GM21515 (cell line): ENCODE measurements around the gene ABTB1.
"Not testable (repeated sequence)": the region's sequence is repeated elsewhere in the genome, so short reads cannot be mapped to it uniquely, and the experiment has no call there.

Experiments
- ATAC-seq: cut with Tn5 transposase; IDR thresholded peaks from one replicate; pipeline ENCODE4 v1.9.1; 2021; ENCODE audit not compliant: unreplicated experiment

The ABTB1 gene

DNA sequence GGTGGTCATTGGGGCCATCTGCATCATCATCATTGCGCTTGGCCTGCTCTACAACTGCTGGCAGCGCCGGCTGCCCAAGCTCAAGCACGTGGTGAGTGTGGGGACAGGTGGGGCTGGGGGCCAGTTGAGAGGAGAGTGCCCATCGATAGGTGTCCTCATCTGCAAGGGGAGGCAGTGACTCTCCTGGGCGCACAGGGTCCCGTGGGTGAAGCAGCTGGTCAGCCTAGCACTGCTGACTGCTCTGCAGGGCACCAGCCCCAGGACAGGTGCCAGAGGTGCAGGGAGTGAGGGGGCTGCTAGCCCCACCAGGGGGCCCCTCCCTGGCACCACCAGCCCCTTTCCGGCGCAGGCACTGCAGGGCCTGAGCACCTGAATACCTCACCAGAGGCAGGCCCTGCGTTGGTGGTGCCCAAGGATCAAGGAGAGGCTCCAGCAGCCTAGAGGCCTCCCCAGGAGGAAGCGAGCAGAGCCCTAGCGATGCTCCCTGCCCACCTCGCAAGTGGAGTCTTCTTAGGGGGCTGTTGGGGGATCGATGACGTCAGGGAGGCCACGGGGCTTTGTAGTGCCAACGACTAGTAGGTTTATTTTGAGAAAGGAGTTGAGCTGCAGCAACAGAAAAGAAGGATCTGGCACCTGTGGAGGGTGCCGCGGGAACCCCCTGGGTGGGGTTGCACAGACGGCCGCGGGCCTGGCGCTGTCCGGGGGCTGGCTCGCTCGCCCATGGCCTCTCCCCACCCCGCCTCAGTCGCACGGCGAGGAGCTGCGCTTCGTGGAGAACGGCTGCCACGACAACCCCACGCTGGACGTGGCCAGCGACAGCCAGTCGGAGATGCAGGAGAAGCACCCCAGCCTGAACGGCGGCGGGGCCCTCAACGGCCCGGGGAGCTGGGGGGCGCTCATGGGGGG lies 976 bp upstream of the ABTB1 start:
- peak; percentile 20 for ATAC-seq

DNA sequence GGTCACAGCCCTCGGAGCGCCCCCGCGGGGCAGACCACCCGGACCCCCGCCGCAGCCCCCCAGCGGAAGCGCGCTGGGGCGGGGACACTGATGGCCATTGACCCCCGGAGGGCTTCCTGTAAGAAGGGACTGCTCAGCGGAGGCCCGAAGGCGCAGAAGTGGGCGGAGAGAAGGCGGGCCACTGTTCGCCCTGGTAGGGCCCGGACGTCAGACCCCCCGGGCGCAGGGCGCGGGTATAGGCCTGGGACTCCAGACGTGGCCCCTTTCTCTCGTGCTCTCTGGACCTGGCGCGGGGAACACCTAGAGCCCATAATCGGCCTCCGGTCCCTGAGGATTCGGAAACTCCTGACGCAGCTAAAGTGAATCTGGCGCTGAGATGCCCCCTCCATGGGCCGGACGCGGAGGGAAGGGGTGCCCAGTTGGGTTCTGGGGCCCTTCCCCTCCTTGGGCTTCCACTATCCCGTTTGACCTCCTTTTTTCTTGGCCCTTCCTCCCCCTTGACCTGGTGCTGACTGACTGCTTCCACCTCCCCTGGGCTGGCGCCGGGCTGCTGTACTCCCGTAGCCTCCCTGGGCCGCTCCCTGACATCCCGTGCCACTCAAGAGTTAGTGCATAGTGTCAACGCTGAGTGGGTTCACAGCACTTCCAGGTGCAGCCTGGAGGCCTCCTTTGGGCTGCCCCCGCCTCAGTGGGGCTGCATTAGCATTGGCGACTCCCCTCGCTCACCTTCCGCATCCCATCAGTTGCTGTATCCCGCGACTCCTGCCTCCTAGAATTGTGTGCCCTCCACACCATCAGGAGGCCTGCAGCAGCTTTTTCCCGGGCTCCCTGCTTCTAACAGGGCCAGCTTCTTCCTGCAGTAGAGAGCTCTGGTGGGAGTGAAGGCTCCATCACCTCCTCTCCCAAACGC lies 694 bp downstream of the ABTB1 start:
- ATAC-seq: peak; percentile 40

DNA sequence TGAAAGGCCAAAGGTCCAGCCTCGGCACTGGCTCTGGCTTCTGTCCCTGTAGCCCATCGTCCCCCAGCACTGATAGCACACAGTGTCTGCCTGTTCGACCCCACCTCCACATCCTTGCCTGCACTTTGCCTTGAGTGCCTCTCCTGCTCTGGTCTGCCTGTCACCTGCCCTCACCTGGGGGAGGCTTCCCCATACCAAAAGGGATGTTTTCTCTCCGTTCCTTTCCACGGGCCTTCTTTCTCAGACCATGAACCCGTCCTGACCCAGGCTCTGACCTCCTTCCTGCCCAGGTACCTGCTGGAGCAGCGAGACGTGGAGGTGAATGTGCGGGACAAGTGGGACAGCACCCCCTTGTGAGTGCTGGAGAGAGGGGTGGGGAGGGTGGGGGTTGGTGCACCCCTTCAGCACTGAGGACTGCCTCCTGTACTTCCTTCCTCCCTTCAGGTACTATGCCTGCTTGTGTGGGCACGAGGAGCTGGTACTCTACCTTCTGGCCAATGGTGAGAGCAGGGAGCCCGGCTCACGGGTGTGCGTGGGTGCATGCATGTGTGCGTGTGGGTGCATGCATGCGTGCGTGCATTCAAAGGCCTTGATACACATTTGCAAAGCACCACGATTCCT lies 1.5 kb downstream of the ABTB1 start:
- ATAC-seq: no peak

DNA sequence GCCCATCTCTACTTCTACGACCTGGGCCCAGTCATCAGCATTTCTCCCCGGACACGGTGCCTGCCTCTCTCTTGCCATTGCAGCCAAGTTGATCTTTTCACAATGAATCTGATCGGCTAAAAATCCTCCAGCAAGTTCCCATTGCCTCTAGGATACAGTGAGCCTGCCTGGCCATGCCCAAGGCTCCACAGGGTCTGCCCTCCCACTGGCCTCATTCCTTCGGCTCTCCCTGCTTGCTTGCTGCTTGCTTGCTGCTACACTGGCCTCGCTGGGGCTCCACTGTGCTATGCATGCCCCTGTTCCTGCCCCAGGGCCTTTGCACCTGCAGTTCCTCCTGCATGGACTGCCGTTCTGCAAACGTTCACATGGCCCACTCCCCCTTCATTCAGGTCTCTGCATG lies 2.0 kb downstream of the ABTB1 start:
- no peak for ATAC-seq

DNA sequence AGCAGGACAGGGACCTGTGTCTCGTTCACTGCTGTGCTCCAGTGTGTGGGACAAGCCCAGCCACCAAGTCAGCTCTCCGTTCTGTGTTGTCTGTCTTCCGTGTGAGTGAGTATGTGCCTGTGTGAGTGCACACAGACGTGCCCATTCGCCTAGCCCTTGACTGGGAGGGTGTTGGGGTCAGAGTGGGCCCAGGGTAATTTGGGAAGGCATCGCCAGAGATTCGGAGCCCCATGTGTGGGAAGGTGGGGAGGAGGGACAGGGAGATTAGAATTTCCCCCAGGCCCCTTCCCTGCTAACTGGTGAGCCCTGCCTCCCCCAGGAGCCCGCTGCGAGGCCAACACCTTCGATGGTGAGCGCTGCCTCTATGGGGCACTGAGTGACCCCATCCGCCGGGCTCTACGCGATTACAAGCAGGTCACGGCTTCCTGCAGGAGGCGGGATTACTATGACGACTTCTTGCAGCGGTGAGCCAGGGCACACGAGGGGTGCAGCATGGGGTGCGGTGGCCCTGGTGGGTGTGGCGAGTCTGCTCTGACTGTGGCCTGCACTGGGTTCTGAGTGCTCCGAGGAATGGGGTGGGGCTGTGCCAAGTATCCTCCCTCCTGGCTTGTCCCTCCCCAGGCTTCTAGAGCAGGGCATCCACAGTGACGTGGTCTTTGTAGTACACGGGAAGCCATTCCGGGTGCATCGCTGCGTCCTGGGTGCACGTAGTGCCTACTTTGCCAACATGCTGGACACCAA lies 3.1 kb downstream of the ABTB1 start:
- ATAC-seq: no peak

DNA sequence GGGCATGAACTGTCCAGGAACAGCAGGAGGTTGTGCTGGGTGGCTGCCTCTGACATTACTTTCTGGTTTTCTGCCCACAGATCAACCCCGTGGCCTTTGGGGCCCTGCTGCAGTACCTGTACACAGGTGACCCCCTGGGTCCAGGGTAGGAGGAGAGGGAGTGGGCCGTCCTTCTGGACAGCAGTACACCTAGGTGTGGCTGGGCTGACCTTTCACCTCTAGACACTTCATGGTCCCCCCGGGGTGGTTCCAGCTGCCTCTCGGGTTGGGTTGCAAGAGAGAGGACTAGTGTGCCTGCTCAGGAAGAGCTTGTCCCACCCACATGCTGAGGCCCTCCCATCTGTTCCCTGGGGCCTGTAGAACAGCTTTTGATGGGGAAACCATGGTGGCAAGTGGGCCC lies 3.7 kb downstream of the ABTB1 start:
- ATAC-seq: no peak

DNA sequence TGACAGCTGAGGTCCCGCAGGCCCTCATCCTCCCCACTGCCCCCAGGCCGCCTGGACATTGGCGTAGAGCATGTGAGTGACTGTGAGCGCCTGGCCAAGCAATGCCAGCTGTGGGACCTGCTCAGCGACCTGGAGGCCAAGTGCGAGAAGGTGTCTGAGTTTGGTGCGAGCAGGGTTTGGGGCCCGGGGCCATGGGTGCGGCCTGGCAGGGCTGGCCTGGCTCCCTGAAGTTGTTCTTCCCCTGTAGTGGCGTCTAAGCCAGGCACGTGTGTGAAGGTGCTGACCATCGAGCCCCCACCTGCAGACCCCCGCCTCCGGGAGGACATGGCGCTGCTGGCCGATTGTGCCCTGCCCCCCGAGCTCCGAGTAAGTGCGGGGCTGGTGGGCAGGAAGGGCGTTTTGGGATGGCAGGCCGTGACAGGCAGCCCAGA lies 4.2 kb downstream of the ABTB1 start:
- no peak for ATAC-seq

DNA sequence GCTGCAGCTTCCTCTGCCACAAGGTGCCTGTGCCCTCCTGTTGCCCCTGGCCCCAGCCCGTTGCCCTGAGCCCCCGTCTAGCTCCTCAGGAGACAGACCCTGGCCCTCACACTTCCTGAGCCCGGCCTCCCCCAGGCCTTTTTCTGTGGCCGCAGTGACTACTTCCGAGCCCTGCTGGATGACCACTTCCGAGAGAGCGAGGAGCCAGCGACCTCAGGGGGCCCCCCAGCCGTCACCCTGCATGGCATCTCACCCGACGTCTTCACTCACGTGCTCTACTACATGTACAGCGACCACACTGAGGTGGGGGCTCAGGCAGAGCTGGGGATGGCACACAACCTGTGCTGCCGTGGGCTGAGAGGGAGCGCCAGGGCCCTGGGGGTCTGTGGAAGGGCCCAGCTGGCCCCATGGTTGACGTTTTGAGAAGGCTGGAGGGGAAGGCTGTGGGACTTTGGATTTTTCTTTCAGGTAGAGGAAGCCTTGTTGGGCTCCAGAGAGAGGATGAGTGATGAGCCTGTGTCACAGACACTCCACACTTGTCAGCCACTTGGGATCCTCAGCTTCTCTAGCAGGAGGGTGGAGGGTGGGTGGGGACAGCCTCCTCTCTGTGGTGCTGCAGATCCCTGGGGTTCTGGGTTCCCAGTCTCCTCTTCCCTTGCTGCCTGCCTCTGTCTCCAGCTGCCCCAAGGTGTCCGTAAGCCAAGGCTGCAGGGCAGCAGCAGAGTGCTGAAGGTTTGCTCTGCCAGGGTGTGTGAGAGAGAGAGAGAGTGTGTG lies 5.0 kb downstream of the ABTB1 start:
- ATAC-seq: no peak

DNA sequence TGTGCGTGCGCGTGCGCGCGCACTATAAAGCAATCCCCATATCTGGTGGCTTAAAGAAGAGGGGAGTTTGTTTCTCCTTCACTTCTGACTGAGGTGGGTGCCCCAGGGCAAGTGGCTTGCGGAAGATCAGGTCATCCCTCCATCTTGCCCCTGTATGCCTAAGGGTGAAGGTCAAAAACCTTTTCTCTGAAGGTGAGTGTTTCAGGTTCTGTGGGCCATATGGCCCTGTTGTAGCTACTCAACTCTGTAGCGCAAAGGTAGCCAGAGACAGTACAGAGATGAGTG lies 5.5 kb downstream of the ABTB1 start:
- no peak for ATAC-seq

DNA sequence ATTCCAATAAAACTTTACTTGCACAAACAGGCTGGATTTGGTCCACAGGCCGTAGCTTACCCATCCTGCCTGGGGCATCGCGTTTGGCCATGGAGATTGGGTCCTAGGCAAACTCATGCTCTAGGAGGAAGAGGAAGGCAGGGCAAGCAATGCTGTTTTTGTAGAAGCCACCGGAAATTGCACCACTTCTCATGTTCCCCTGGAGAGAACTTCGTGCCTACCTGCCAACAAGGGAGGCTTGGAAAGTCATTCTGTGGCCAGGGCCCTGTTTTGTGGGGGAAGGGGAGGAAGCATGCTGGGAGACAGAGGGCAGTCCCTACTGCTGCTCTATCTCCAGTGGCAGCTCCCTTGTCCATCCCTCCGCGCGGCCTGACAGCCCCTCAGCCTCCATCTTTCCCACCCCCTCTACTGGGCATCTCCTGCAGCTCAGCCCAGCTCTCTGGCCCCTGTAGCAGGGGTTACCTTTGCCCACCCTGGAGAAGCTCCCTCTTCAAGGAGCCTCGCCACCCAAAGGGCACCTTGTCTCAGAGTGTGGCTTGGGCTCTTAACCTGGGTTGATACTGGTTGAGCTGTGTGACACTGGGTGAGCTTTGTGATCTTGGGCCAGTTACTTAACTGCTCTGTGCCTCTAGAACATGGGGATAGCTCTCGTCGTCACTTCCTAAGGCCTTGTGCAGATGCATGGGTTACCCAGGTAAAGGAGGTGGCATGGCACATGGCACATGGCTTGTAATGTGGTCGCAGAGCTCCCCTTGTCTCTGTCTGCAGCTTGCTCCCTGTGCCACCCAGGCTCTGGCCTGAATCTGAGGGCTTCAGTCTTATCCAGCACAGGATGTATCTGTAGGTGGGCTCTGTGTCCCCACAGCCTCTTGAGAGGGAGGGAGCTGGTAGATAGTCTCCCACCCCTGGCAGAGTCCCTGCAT lies 6.1 kb downstream of the ABTB1 start:
- no peak for ATAC-seq

DNA sequence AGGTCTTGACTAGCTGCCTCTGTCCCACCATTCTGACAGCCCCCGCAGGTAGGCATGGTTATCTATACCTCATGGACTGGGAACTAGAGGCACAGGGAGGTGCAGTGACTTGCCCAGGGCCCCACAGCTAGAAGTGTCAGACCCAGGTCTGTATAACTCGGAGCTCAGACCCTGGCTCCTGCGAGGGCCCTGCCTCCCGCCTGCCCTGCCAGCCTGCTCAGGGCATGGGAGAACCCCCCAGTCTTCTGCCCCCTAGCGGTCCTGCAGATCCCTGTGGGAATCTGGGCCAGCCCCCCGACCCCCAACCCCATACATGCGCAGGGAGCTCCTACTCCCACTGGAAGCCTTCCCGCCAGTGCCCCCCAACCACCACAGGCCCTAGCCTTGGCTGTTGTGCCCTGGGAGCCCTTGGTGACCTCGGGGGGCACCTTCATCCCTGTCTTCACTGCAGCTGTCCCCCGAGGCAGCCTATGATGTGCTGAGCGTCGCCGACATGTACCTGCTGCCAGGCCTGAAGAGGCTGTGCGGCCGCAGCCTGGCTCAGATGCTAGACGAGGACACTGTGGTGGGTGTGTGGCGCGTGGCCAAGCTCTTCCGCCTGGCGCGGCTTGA lies 6.9 kb downstream of the ABTB1 start:
- ATAC-seq: no peak

DNA sequence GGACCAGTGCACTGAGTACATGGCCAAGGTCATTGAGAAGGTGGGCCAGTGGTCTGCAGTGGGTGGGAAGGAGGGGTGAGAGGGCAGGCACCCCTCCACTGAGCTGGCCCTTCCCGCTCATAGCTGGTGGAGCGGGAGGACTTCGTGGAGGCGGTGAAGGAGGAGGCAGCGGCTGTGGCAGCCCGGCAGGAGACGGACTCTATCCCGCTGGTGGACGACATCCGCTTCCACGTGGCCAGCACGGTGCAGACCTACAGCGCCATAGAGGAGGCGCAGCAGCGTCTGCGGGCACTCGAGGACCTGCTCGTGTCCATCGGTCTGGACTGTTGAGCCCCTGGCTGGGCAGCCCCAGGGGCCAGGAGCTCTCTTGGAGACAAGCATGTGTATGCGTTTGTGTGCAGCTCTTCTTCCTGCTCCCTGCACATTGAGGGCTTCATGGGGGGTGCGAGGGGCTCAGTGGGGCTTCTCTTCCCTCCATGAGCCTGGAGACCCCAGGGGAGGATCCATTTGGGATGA lies 7.5 kb downstream of the ABTB1 start:
- ATAC-seq: no peak

DNA sequence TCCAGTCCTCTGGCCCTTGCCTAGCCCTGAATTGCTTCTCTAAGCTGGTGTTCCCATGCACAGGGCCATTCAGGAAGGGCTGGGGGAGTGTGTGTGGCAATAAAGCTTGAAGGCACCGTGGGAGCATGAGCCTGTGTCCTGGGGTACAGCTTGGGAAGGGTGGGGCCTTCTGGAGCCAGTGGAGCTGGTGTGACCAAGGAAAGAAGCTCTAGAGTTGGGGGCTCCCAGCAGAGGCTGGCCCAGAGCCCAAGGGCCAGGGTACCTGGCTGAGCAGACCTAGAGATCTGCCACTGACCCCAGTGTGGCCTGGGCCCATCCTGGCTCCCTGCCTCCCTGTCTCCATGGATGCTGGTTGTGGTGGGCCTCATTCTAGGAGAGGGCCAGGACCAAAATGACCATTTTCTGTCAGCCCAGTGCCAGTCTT lies 8.1 kb downstream of the ABTB1 start:
- no peak for ATAC-seq

DNA sequence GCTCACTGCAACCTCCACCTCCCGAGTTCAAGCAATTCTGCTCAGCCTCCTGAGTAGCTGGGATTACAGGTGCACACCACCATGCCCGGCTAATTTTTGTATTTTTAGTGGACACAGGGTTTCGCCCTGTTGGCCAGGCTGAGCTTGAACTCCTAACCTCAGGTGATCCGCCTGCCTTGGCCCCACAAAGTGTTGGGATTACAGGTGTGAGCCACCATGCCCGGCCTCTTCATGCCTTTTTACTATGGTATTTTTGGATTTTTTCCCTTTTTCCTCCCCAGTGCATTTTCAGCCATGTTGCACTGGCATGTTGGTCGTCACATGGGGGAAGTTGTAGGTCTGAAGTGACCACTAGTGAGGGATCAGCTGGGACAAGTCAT lies 9.4 kb downstream of the ABTB1 start:
- ATAC-seq: not testable (repeated sequence)

DNA sequence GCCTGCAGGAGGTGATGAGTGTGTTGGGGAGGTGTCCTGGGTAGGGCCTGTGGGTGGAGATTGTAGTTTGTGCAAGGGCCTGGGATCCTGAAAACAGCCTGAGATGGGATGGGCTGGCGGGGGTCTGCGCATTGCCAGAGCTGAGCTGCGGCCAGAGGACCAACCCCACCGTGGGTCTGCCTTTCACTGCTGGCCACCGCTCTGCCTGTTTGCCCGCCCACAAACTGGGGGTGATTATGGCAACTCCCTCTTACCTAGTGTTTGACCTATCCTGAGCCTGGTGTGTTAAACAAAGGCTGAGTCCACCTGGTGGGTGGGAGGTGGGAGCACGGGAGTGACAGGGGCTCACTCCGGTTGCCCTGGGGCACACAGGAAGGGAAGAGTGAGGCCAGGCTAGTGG lies 9.8 kb downstream of the ABTB1 start:
- no peak for ATAC-seq

DNA sequence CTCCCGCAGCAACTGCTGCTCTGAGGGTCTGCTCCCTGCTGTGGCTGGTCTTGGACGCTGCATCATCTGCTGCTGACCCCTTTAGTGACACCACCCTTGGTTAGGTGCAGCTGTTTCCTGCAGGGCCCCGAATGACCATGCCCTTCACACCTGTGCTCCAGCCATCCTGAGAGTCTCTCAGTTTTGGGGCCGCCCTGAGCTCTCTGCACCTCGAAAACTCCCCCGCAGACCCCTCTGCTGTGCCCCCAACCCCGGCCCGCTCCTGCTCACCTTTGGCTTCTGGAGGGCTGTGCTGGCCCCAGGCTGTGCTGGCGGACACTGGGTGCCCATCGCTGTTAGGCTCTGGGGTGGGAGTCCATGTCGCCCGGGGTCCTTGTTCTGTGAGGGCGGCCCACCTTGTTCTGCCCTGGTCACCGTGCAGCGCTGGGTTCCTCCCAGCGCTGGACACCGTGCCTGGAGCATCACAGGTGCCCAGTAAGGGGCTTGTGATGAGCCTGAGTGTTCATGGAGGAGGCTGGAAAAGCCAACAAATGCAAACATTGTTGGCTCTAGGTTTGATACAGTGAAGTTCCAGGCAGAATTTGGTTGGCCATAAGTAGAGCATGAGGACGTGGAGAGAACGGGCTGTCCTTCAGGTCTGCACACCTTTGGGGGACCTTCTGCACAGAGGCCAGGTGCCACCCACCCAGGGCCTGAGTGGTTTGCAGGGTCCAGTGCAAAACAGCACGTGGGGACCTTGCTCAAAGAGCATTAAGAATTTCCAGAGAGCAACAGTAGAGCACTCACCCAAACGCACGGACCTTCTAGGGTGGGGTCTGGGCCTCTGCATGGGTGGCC lies 12.3 kb downstream of the ABTB1 start:
- no peak for ATAC-seq

DNA sequence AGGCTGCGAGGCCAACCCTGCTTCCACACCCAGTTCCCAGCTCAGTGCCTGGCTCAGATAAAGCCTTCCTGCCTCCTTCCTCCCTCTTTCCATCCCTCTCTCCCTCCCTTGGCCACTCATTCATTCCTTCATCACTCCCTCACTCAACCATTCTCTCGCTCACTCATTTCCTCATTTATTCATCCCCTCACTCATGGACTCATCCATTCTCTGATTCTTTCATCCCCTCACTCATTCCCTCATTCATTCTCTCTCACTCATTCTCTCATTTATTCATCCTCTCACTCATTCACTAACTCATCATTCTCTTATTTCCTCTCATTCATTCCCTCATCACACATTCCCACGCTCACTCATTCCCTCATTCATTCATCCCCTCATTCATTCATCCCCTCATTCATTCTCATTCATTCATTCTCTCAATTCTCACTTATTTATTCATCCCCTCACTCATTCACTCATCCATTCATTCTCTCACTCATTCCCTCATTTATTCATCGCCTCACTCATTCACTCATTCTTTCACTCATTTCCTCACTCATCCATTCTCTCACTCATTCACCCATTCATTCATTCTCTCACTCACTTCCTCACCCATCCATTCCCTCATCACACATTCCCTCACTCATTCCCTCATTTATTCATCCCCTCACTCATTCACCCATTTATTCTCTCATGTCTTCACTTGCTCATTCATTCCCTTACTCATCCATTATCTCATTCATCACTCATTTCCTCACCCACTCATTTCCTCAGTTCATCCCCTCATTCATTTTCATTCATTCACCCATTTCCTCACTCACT lies 13.2 kb downstream of the ABTB1 start:
- no peak for ATAC-seq
